ENCODE results near the gene XAB2.

Gene XAB2

DNA sequence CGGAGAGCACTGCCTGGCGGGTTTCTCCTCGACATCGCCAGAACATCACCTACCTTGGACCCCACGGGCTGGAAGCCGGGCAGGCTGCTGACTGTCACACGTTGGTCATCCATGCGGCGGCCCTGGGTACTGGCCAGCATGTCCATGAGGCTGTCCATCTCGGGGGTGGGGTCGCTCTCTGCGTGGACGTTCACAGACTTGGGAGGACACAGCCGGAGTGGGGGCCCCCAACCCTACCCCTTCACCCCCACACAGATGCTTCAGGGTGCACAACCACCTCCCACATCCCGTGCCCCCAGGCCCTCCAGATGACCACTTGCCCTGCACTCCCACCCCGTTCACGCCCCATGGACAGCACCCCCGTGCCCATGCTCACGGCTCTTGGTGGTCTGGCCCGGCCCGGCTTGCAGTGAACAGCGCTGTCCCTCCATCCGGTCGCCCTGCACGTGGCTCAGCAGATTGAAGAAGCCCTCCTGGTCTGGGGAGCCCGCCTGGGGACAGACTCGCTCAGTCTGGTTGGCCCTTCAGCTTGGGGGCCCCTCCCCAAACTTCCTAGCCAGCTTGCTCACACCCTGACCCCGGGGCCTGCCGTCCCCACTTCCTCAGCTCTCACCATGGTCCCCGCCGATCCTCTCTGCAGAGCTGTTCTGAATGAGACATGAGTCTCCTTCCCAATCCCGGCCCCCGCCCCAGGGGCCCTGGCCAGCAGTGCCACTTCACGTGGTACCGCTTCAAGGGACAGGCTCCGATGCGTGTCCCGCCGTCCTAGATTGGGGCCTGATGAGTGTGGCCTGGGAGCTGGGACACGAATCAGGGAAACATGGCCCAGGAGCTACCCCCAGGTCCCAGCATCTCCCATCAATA lies 3.2 kb upstream of the XAB2 start:
- DNase-seq (ENCODE audit: low spot score): no peak

DNA sequence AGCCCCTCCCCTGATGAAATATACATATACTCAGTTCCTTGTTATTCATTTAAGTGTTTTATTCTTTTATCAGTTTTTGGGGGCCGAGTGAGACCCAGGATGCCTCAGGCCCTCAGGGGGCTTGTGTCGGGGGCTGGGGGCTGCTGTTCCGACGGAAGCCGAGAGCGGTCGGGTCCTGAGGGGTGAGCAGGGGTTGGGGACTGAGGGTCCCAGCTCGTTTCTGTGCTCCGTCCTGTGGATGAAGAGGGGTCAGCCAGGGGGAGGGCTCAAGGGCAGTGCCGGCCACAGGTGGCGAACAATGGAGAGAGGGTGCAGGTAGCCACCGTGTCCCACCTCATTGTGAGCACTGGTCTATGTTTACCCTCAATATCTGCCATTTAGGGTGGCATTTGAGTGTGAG lies 2.2 kb upstream of the XAB2 start:
- no peak for DNase-seq (ENCODE audit: low spot score)

- DNase-seq (ENCODE audit: low spot score): no peak
Measured at GRCh38 chr19:7628589-7629311, 595 bp downstream of the XAB2 start.

DNA sequence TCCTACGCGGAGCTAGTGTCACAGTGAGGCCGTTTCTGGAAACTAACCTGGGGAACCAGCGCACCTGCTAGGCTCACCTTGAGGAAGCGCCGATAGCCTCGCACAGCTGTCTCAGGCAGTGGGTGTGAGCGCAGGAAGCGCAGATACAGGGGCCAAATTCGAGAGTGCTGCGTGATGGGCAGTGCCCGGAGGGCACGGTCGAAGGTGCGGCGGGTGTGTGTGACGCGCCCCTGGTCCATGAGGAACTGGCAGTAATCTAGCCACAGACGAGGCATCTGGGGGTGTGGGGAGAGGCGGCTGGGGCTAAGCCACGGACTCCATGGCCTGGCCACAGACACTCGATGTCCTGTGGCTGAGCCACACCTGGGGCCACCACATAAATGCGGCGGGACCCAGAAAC lies 2.2 kb downstream of the XAB2 start:
- no peak for DNase-seq (ENCODE audit: low spot score)

DNA sequence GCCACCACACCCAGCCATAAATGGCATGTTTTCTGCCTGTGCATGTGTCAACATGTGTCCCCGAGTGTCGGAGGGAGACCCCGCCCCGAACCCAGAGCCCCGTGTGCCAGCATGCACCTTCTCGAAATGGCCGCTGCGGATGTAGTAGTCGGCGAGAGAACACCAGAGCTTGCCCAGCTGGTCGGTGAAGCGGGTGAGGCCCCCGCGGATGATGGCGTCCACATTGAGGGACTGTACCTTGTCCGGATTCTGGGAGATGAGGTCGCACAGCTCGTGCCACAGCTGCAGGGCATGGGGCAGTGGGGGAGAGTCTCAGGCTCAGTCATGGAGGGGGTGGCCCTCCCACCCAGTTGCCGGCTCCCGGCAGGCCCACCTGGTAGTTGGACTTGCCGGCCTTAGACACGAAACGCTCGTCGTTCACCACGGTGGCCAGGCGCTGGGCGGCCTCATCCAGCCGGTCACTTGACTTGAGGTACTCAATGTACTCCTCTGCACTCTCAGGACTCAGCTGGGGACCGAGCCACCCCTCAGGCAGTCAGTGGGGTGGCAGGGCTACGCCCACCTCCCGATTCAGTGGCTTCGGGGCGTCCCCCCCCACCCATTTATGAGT lies 3.5 kb downstream of the XAB2 start:
- no peak for DNase-seq (ENCODE audit: low spot score)

- no peak for DNase-seq (ENCODE audit: low spot score)
Measured at GRCh38 chr19:7624810-7625209, 4.5 kb downstream of the XAB2 start.

GRCh38 chr19:7623725-7624603 lies 5.4 kb downstream of the XAB2 start:
- DNase-seq (ENCODE audit: low spot score): no peak

GRCh38 chr19:7622933-7623685 lies 6.2 kb downstream of the XAB2 start:
- DNase-seq (ENCODE audit: low spot score): no peak

DNA sequence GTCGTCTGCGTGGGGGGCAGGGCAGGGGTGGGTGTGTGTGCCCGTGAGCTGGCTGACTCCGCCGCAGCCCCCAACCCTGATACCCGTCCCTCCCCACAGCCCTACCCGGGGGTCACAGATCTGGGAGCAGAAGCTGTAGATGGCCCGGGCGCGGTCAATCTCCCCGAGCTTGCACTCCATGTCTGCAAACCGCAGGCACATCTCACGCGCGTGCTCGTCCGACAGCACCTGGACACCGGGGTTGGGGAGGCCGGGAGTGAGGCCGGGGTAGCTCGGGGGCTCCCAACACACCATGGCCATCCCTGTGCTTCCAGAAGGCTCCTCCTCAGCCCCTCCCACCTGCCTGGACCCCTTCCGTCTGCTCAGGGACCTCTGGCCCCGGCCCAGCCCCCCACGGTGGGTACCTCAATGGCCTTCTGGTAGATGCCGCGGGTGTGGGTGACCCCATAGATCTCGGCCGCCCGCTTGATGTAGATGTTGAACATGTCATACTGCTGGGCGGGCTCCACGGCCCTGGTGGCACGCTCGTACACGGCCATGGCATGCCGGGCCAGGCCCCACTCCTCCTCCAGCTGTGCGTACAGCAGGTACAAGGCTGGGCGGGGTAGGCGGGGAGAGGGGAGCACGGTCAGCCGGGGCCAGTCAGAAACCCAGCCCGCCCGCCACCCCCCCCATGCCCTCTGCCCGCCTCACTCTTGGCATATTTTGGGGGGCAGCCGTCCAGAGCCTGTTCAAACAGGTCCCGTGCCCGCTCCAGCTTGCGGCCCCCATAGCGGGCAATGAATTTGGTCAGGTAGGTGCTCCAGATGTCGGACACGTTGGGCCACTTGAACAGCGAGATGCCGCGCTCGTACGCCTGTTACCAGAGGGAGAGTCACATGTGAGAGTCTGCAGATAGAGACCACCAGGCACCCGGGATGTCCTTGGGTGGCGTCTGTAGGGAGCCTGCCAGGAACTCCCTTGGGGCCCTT lies 8.6 kb downstream of the XAB2 start:
- no peak for DNase-seq (ENCODE audit: low spot score)

DNA sequence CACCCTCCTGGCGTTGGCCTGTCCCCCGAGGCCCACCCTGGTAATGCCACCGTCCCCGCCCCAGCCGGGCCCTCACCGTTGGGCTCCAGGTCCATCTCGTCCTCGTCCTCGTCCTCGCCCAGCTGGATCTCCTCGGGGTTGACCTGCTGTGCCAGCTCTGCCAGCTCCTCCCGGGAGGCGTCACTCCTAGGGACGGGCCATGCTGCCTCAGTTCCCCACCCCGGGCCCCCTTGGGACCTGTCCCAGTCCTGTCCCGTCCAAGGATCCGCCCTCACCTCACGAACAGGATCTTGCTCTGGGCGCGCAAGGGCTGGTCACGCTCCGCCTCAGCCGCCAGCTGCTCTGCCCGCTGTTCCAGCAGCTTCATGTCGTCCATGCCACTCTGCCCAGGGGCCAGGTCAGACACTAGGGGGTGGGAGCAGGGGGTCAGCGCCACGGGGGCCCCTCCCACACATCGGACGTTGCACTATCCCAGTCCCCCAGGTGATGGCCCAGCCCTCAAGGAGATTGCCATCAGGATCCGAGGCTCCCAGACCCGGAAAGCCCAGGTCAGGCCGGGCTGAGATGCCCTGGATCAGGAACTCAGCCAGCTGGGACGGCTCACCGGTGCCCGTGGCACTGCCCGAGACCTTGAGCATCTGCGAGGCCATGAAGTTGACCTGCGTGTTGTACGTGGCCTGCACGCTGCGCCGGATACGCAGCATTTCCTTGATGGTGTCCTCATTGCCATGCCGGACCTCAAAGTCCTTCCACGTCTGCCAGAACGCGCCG lies 9.5 kb downstream of the XAB2 start:
- no peak for DNase-seq (ENCODE audit: low spot score)

GRCh38 chr19:7618771-7619510 lies 10.4 kb downstream of the XAB2 start:
- no peak for DNase-seq (ENCODE audit: low spot score)

- DNase-seq (ENCODE audit: low spot score): no peak
Measured at GRCh38 chr19:7618348-7618747, 11.0 kb downstream of the XAB2 start.

GRCh38 chr19:7617735-7618134 lies 11.6 kb downstream of the XAB2 start:
- DNase-seq (ENCODE audit: low spot score): no peak

DNA sequence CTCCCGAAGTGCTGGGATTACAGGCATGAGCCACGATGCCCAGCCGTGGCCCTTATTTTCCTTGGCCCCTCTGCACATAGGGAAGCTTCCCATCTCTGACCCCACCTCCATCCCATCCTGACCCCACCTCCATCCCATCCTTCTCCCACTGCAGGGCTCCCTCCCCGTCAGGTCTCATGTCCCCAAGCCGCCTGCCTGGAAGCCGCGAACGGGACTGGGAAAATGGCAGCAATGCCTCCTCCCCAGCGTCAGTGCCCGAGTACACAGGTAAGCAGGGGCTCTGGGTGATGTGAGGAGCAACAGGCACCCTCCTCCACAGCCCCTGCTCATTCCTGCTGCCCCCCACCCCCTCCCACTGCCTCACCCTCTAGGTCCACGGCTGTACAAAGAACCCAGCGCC lies 12.2 kb downstream of the XAB2 start:
- DNase-seq (ENCODE audit: low spot score): no peak

DNA sequence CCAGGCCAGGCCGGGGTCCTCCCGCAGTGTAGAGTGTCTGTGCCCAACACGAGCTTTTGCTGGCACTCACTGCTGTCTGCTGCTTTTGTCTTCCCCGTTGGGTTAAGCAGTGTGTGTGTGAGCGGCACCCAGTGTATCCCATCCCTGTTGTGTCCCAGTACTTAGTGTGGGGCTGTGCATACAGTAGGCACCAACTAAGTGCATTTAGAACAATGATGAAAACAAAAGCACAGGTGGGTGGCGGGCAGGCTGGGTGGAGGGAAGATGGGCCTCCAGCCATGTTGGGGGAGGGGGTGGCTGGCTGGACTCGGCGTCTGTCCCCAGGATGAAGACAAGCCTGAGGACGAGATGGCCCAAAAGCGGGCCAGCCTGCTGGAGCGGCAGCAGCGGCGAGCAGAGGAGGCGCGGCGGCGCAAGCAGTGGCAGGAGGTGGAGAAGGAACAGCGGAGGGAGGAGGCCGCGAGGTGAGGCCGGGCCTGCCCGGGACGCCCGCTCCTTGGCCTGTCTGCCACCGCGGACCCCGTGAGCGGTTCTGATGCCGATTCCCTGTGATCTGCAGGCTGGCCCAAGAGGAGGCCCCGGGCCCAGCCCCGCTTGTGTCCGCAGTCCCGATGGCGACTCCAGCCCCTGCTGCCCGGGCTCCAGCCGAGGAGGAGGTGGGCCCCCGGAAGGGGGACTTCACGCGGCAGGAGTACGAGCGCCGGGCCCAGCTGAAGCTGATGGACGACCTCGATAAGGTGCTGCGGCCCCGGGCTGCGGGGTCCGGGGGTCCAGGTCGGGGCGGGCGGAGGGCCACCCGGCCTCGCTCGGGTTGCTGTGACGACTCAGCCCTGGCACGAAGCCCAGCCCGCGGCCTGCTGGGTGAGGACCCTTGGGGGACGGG lies 14.2 kb downstream of the XAB2 start:
- DNase-seq (ENCODE audit: low spot score): no peak

DNA sequence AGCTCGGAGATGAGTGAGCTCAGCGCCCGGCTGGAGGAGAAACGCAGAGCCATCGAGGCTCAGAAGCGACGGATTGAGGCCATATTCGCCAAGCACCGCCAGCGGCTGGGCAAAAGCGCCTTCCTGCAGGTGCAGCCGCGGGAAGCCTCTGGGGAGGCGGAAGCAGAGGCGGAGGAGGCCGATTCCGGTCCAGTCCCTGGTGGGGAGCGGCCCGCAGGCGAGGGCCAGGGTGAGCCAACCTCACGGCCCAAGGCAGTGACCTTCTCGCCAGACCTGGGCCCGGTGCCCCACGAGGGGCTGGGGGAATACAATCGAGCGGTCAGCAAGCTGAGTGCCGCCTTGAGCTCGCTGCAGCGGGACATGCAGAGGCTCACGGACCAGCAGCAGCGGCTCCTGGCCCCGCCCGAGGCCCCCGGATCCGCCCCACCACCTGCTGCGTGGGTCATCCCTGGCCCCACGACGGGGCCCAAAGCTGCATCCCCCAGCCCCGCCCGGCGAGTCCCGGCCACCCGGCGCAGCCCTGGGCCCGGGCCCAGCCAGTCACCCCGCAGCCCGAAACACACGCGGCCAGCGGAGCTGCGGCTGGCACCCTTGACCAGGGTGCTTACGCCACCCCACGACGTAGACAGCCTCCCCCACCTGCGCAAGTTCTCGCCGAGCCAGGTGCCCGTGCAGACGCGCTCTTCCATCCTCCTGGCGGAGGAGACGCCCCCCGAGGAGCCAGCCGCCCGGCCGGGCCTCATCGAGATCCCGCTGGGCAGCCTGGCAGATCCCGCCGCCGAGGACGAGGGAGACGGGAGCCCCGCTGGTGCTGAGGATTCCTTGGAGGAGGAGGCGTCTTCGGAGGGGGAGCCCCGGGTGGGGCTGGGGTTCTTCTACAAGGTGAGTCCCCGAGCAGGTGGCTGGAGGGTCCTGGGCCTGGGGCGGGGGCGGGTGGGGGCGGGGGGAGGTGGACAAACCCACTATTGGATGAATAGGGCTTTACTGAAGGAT lies 16.8 kb downstream of the XAB2 start:
- no peak for DNase-seq (ENCODE audit: low spot score)
